ENCODE results near the gene CACNA2D3. TPM values are rescaled to one million over a fixed set of nuclear protein-coding genes. Genes with fewer than 3 reads are reported as not detected.
"Not testable (repeated sequence)": the region's sequence is repeated elsewhere in the genome, so short reads cannot be mapped to it uniquely, and the experiment has no call there.

The CACNA2D3 gene
- total RNA-seq, 1 experiment from 2014 or later, result not detected

DNA sequence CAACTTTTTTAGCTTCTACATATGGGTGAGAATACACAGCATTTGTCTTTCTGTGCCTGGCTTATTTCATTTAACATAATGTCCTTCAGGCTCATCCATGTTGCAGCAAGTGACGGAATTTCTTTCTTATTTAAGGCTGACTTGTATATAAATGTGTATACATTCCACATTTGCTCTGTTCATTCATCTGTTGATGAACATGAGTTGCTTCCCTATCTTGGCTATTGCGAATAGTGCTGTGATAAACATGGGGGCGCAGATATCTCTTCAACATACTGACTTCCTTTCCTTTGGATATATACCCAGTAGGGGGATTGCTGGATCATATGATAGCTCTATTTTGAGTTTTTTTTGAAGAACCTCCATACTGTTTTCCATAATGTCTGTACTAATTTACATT lies 332.5 kb downstream of the CACNA2D3 start:
- ChIA-PET POLR2A (no interaction called here), CTCF (no interaction called here)
- no peaks in the 10 kb centered on the region for H3K4me1 Mint-ChIP-seq (ENCODE audit: low read depth, unreplicated experiment)
- H3K9me3 ChIP-seq, result no peaks in the 10 kb centered on the region
- BruUV-seq (replicated peaks), result no TSS peak
- peaks cover 4% of the 10 kb centered on the region for H3K36me3 Mint-ChIP-seq (ENCODE audit: insufficient read depth, unreplicated experiment)
- no peaks in the 10 kb centered on the region for H3K4me1 ChIP-seq
- no peak overlapping the region for H3K4me3 ChIP-seq (ENCODE audit: low read depth, low read length)
- peaks cover 7% of the 10 kb centered on the region for H3K27me3 Mint-ChIP-seq (ENCODE audit: insufficient read depth, unreplicated experiment)
- intact Hi-C loops (cut with micrococcal nuclease; ENCODE audit: unreplicated experiment), result no loop called here
- H3K9me3 Mint-ChIP-seq (ENCODE audit: unreplicated experiment), result peaks cover 14% of the 10 kb centered on the region
- TF ChIP-seq CTCF (IDR thresholded peaks at IDR 0.05; ENCODE audit: insufficient read depth in 1 of 2, low read depth in 1 of 2, low read length in 1 of 2, severe bottlenecking in 1 of 2, unreplicated experiment in 1 of 2), result no peak
- no peak overlapping the region for H3K4me3 Mint-ChIP-seq (ENCODE audit: unreplicated experiment)
- no peaks in the 10 kb centered on the region for H3K27me3 ChIP-seq (replicated peaks; ENCODE audit: control insufficient read depth, insufficient read depth, low read length)
- no peak for DNase-seq
- no peaks in the 10 kb centered on the region for H3K36me3 ChIP-seq (ENCODE audit: control insufficient read depth, insufficient read depth, low read length)
- H3K27ac Mint-ChIP-seq (ENCODE audit: unreplicated experiment), result no peak overlapping the region

GRCh38 chr3:54458357-54458756 lies 336.0 kb downstream of the CACNA2D3 start:
- CTCF ChIA-PET, result no interaction called here
- H3K36me3 Mint-ChIP-seq (ENCODE audit: insufficient read depth, unreplicated experiment), result no peaks in the 10 kb centered on the region
- no peaks in the 10 kb centered on the region for H3K27me3 Mint-ChIP-seq (ENCODE audit: insufficient read depth, unreplicated experiment)
- POLR2A ChIA-PET, result no interaction called here
- no peaks in the 10 kb centered on the region for H3K36me3 ChIP-seq (ENCODE audit: control insufficient read depth, insufficient read depth, low read length)
- H3K4me3 ChIP-seq (ENCODE audit: low read depth, low read length), result no peak overlapping the region
- H3K4me1 ChIP-seq, result no peaks in the 10 kb centered on the region
- H3K9me3 ChIP-seq, result no peaks in the 10 kb centered on the region
- no peak for DNase-seq
- no peak overlapping the region for H3K27ac Mint-ChIP-seq (ENCODE audit: unreplicated experiment)
- H3K27me3 ChIP-seq (replicated peaks; ENCODE audit: control insufficient read depth, insufficient read depth, low read length), result no peaks in the 10 kb centered on the region
- TF ChIP-seq CTCF (IDR thresholded peaks at IDR 0.05; ENCODE audit: insufficient read depth in 1 of 2, low read depth in 1 of 2, low read length in 1 of 2, severe bottlenecking in 1 of 2, unreplicated experiment in 1 of 2), result no peak
- BruUV-seq (replicated peaks), result no TSS peak
- intact Hi-C loops (cut with micrococcal nuclease; ENCODE audit: unreplicated experiment), result no loop called here
- H3K9me3 Mint-ChIP-seq (ENCODE audit: unreplicated experiment), result peaks cover 14% of the 10 kb centered on the region
- no peak overlapping the region for H3K4me3 Mint-ChIP-seq (ENCODE audit: unreplicated experiment)
- no peaks in the 10 kb centered on the region for H3K4me1 Mint-ChIP-seq (ENCODE audit: low read depth, unreplicated experiment)

DNA sequence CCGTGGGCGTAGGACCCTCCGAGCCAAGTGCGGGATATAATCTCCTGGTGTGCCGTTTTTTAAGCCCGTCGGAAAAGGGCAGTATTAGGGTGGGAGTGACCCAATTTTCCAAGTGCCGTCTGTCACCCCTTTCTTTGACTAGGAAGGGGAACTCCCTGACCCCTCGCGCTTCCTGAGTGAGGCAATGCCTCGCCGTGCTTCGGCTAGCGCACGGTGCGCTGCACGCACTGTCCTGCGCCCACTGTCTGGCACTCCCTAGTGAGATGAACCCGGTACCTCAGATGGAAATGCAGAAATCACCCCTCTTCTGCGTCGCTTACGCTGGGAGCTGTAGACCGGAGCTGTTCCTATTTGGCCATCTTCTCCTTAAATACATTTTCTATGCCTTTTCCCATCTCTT lies 342.2 kb downstream of the CACNA2D3 start:
- DNase-seq; H3K4me1 ChIP-seq; H3K9me3 Mint-ChIP-seq (ENCODE audit: unreplicated experiment); H3K27me3 ChIP-seq (replicated peaks; ENCODE audit: control insufficient read depth, insufficient read depth, low read length); intact Hi-C loops (cut with micrococcal nuclease; ENCODE audit: unreplicated experiment); H3K27ac Mint-ChIP-seq (ENCODE audit: unreplicated experiment); H3K9me3 ChIP-seq; H3K36me3 ChIP-seq (ENCODE audit: control insufficient read depth, insufficient read depth, low read length); POLR2A ChIA-PET; CTCF ChIA-PET; H3K27me3 Mint-ChIP-seq (ENCODE audit: insufficient read depth, unreplicated experiment); H3K4me3 Mint-ChIP-seq (ENCODE audit: unreplicated experiment); H3K4me3 ChIP-seq (ENCODE audit: low read depth, low read length); BruUV-seq (replicated peaks); H3K4me1 Mint-ChIP-seq (ENCODE audit: low read depth, unreplicated experiment); H3K36me3 Mint-ChIP-seq (ENCODE audit: insufficient read depth, unreplicated experiment): not testable (repeated sequence)

GRCh38 chr3:54476891-54477290 lies 354.5 kb downstream of the CACNA2D3 start:
- Histone ChIP-seq H3K36me3 (ENCODE audit: control insufficient read depth, insufficient read depth, low read length) (no peaks in the 10 kb centered on the region), H3K4me3 (ENCODE audit: low read depth, low read length) (no peak overlapping the region), H3K4me1 (no peaks in the 10 kb centered on the region), H3K27me3 (replicated peaks; ENCODE audit: control insufficient read depth, insufficient read depth, low read length) (no peaks in the 10 kb centered on the region), H3K9me3 (no peaks in the 10 kb centered on the region)
- no peaks in the 10 kb centered on the region for H3K36me3 Mint-ChIP-seq (ENCODE audit: insufficient read depth, unreplicated experiment)
- intact Hi-C loops (cut with micrococcal nuclease; ENCODE audit: unreplicated experiment), result no loop called here
- no peak for DNase-seq
- H3K9me3 Mint-ChIP-seq (ENCODE audit: unreplicated experiment), result no peaks in the 10 kb centered on the region
- H3K4me3 Mint-ChIP-seq (ENCODE audit: unreplicated experiment), result no peak overlapping the region
- no peaks in the 10 kb centered on the region for H3K4me1 Mint-ChIP-seq (ENCODE audit: low read depth, unreplicated experiment)
- TF ChIP-seq CTCF (IDR thresholded peaks at IDR 0.05; ENCODE audit: insufficient read depth in 1 of 2, low read depth in 1 of 2, low read length in 1 of 2, severe bottlenecking in 1 of 2, unreplicated experiment in 1 of 2), result no peak
- POLR2A ChIA-PET, result no interaction called here
- no peak overlapping the region for H3K27ac Mint-ChIP-seq (ENCODE audit: unreplicated experiment)
- no TSS peak for BruUV-seq (replicated peaks)
- H3K27me3 Mint-ChIP-seq (ENCODE audit: insufficient read depth, unreplicated experiment), result peaks cover 2% of the 10 kb centered on the region
- CTCF ChIA-PET, result no interaction called here

Data from Caco-2 (cell line).